ENCODE data around the gene RNF169.
"Not testable (repeated sequence)": the region's sequence is repeated elsewhere in the genome, so short reads cannot be mapped to it uniquely, and the experiment has no call there.

RNF169 gene

GRCh38 chr11:74726547-74727182 lies 22.0 kb upstream of the RNF169 start:
- DNase-seq (ENCODE audit: low spot score) = peak; percentile 64

GRCh38 chr11:74729397-74729796 lies 19.3 kb upstream of the RNF169 start:
- DNase-seq (ENCODE audit: low spot score) = no peak

GRCh38 chr11:74730571-74731260 lies 17.9 kb upstream of the RNF169 start:
- no peak for DNase-seq (ENCODE audit: low spot score)

GRCh38 chr11:74731301-74732094 lies 17.2 kb upstream of the RNF169 start, which contains the start of gene CHRDL2:
TSS of gene CHRDL2 (minus strand) at chr11:74731426. CDS start at chr11:74730888, 538 bp downstream.
- peak; percentile 16 for DNase-seq (ENCODE audit: low spot score)

GRCh38 chr11:74734559-74734925 lies 14.1 kb upstream of the RNF169 start:
- no peak for DNase-seq (ENCODE audit: low spot score)

GRCh38 chr11:74735365-74735928 lies 13.2 kb upstream of the RNF169 start:
- DNase-seq (ENCODE audit: low spot score) = no peak

- no peak for DNase-seq (ENCODE audit: low spot score)
Observed at GRCh38 chr11:74736031-74736430, 12.6 kb upstream of the RNF169 start.

- peak; percentile 74 for DNase-seq (ENCODE audit: low spot score)
Observed at GRCh38 chr11:74739546-74740270, 8.9 kb upstream of the RNF169 start.

GRCh38 chr11:74742070-74742469 lies 6.6 kb upstream of the RNF169 start:
- no peak for DNase-seq (ENCODE audit: low spot score)

- no peak for DNase-seq (ENCODE audit: low spot score)
Observed at GRCh38 chr11:74743640-74744039, 5.0 kb upstream of the RNF169 start.

- DNase-seq (ENCODE audit: low spot score) = no peak
Observed at GRCh38 chr11:74744277-74744676, 4.4 kb upstream of the RNF169 start.

GRCh38 chr11:74746868-74747267 lies 1.8 kb upstream of the RNF169 start:
- no peak for DNase-seq (ENCODE audit: low spot score)

- peak; percentile 34 for DNase-seq (ENCODE audit: low spot score)
Observed at GRCh38 chr11:74749127-74749964, 697 bp downstream of the RNF169 start.

- DNase-seq (ENCODE audit: low spot score) = peak; percentile 17
Observed at GRCh38 chr11:74749965-74750296, 1.3 kb downstream of the RNF169 start.

GRCh38 chr11:74750598-74750997 lies 1.9 kb downstream of the RNF169 start:
- DNase-seq (ENCODE audit: low spot score) = not testable (repeated sequence)

GRCh38 chr11:74751303-74751702 lies 2.7 kb downstream of the RNF169 start:
- no peak for DNase-seq (ENCODE audit: low spot score)

GRCh38 chr11:74754507-74755252 lies 6.0 kb downstream of the RNF169 start:
- no peak for DNase-seq (ENCODE audit: low spot score)

GRCh38 chr11:74755395-74755995 lies 6.8 kb downstream of the RNF169 start:
- DNase-seq (ENCODE audit: low spot score) = no peak

GRCh38 chr11:74756571-74756970 lies 7.9 kb downstream of the RNF169 start:
- DNase-seq (ENCODE audit: low spot score) = no peak

- no peak for DNase-seq (ENCODE audit: low spot score)
Observed at GRCh38 chr11:74766905-74767304, 18.3 kb downstream of the RNF169 start.

Measured in cerebellar cortex (tissue), 1 donor.